Caco-2 (cell line): ENCODE results near the gene IRX2. TPM values are rescaled to one million over a fixed set of nuclear protein-coding genes. Genes with fewer than 3 reads are reported as not detected.

Source experiments
- BruUV-seq: library from RNA; stranded (reverse); fragments of 400-500 nt; replicated peaks from 2 replicates; lab custom pipeline; 2021; lab: Mats Ljungman, UMichigan
- CTCF ChIA-PET: fragments of 300-600 bp; sonication (Branson Sonifier 250); formaldehyde crosslinking; loops from one replicate; lab custom pipeline; 2022; ENCODE audit warnings: antibody characterized with exemption; lab: Charles Lee
- POLR2A ChIA-PET: fragments of 300-600 bp; sonication (Branson Sonifier 250); formaldehyde crosslinking; loops from one replicate; lab custom pipeline; 2022; ENCODE audit warnings: antibody characterized with exemption; lab: Charles Lee
- DNase-seq, 2 experiments: peaks; one replicate each; pipeline versions ENCODE4 v3.0.0 to v3.0.0-alpha.2; 2020 to 2022
- H3K27me3 ChIP-seq: replicated peaks from 2 replicates; pipeline ENCODE4 v1.6.0; 2011; ENCODE audit warnings: low read length; ENCODE audit not compliant: control insufficient read depth, insufficient read depth
- H3K36me3 ChIP-seq: 2 replicates; pipeline ENCODE4 v1.5.1; 2011; ENCODE audit warnings: low read length; ENCODE audit not compliant: control insufficient read depth, insufficient read depth
- H3K4me1 ChIP-seq: fragments of 250-450 bp; sonication (Bioruptor Pico); 2 replicates; pipeline ENCODE4 v1.5.1; 2020; ENCODE audit warnings: mild to moderate bottlenecking
- H3K4me3 ChIP-seq: 2 replicates; pipeline ENCODE4 v1.5.1; 2011; ENCODE audit warnings: low read depth, mild to moderate bottlenecking, control low read depth, low read length
- H3K9me3 ChIP-seq: fragments of 250-450 bp; sonication (Bioruptor Pico); 2 replicates; pipeline ENCODE4 v1.5.1; 2020; ENCODE audit warnings: mild to moderate bottlenecking, moderate library complexity
- H3K27ac Mint-ChIP-seq: one replicate; pipeline ENCODE4 v1.8.0; 2022; ENCODE audit warnings: mixed read lengths; ENCODE audit not compliant: unreplicated experiment
- H3K27me3 Mint-ChIP-seq: one replicate; pipeline ENCODE4 v1.8.0; 2022; ENCODE audit warnings: mixed read lengths; ENCODE audit not compliant: insufficient read depth, unreplicated experiment
- H3K36me3 Mint-ChIP-seq: one replicate; pipeline ENCODE4 v1.8.0; 2022; ENCODE audit warnings: mild to moderate bottlenecking, mixed read lengths; ENCODE audit not compliant: insufficient read depth, unreplicated experiment
- H3K4me1 Mint-ChIP-seq: one replicate; pipeline ENCODE4 v1.8.0; 2022; ENCODE audit warnings: low read depth, mixed read lengths; ENCODE audit not compliant: unreplicated experiment
- H3K4me3 Mint-ChIP-seq: one replicate; pipeline ENCODE4 v1.8.0; 2022; ENCODE audit warnings: mild to moderate bottlenecking, moderate library complexity, mixed read lengths; ENCODE audit not compliant: unreplicated experiment
- H3K9me3 Mint-ChIP-seq: one replicate; pipeline ENCODE4 v1.8.0; 2022; ENCODE audit warnings: mixed read lengths; ENCODE audit not compliant: unreplicated experiment
- intact Hi-C: fragments of 100-400 bp; cut with micrococcal nuclease; formaldehyde crosslinking; loops from one replicate; pipeline ENCODE4 v1.10.0; 2022; ENCODE audit not compliant: unreplicated experiment
- total RNA-seq: library from RNA; stranded (reverse); gene quantifications from 2 replicates; pipeline ENCODE4 v1.2.3, GENCODE V29; 2022
- TF ChIP-seq, protein P1 (sequence below), 2 experiments: fragments of 200-600 bp in 1 of 2; IDR thresholded peaks; 1 replicate in 1 of 2; 2 replicates in 1 of 2; pipeline versions ENCODE4 v1.5.1 to v1.8.0; 2011 to 2022; ENCODE audit warnings: antibody characterized with exemption in 1 of 2, control low read depth in 1 of 2, inconsistent platforms in 1 of 2, low read depth in 1 of 2, low read length in 1 of 2, mild to moderate bottlenecking in 1 of 2, moderate library complexity in 1 of 2; ENCODE audit not compliant: insufficient read depth in 1 of 2, severe bottlenecking in 1 of 2, unreplicated experiment in 1 of 2

The IRX2 gene
- total RNA-seq, 1 experiment from 2014 or later: 44.1 TPM

DNA sequence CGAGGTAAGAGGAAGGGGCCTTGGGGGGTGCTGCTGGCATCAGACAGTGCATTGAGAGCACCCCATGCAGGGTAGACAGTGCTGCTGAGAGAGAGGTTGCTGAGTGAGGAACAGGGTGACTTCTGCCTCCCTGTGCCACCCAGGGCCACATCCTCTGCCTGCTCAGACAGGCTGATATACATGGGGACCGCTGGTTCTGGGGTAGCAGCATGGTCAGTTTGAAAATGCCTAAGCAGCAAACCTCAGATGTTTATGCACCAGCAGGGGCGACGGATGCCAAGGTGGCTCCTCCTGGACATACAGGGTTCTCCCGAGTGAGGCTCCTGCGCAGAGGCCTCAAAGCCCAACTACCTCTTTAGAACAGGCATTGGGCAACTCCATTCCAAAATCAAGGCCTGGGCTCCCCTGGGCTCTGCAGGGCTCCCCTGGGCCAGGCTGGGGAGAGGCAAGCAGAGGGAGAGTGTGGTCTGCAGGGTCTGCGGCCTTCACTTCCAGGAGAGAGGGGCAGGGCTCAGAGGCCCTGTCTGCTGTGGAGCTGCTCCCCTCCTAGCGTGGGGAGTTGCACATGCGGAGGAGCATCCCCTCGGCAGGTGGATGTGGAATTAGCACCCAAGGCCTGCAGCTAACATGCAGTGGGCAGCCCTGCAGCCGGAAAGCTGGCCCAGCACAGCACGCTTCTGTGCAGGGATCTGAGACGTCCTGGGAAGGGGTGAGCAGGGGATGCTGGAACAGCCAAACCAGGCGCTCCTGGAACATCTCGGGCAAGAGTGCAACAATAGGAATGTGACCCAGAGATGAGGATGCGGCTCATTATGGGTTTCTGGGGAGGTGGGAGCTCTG, 46.5 kb downstream of the IRX2 start:
- H3K36me3 ChIP-seq: no peaks in the 10 kb centered on the region
- ChIA-PET POLR2A (no interaction called here), CTCF (no interaction called here)
- Mint-ChIP-seq H3K4me1 (no peaks in the 10 kb centered on the region), H3K27ac (no peak overlapping the region), H3K27me3 (peaks cover 15% of the 10 kb centered on the region), H3K9me3 (no peaks in the 10 kb centered on the region), H3K4me3 (no peak overlapping the region), H3K36me3 (no peaks in the 10 kb centered on the region)
- H3K27me3 ChIP-seq: no peaks in the 10 kb centered on the region
- H3K4me1 ChIP-seq: no peaks in the 10 kb centered on the region
- TF ChIP-seq, protein P1, sequence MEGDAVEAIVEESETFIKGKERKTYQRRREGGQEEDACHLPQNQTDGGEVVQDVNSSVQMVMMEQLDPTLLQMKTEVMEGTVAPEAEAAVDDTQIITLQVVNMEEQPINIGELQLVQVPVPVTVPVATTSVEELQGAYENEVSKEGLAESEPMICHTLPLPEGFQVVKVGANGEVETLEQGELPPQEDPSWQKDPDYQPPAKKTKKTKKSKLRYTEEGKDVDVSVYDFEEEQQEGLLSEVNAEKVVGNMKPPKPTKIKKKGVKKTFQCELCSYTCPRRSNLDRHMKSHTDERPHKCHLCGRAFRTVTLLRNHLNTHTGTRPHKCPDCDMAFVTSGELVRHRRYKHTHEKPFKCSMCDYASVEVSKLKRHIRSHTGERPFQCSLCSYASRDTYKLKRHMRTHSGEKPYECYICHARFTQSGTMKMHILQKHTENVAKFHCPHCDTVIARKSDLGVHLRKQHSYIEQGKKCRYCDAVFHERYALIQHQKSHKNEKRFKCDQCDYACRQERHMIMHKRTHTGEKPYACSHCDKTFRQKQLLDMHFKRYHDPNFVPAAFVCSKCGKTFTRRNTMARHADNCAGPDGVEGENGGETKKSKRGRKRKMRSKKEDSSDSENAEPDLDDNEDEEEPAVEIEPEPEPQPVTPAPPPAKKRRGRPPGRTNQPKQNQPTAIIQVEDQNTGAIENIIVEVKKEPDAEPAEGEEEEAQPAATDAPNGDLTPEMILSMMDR (IDR thresholded peaks at IDR 0.05; ENCODE audit: insufficient read depth in 1 of 2, low read depth in 1 of 2, low read length in 1 of 2, severe bottlenecking in 1 of 2, unreplicated experiment in 1 of 2): no peak
- no peak overlapping the region for H3K4me3 ChIP-seq
- DNase-seq: no peak
- no peaks in the 10 kb centered on the region for H3K9me3 ChIP-seq
- BruUV-seq: no TSS peak
- intact Hi-C loops: no loop called here

DNA sequence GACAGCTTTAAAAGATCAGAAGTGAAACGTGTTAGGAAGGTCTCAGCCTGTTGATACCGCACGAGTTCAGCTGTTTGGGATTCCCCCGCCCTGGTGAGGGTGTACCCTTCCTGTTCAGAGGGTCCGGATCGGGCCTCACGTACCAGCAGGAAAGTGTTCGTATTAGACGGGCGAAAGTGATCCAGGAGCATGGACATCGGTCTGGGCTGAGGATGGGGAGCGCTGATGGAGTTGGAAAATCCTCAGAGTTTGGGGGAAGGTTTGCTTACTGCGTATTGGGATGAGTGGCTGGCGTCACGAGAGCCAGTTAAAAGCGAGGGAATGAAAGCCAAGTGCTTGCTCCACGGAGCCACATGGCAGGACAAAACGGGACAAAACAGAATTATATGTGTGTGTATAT, 47.4 kb downstream of the IRX2 start:
- Histone ChIP-seq H3K27me3 (no peaks in the 10 kb centered on the region), H3K4me3 (no peak overlapping the region), H3K9me3 (no peaks in the 10 kb centered on the region), H3K4me1 (no peaks in the 10 kb centered on the region), H3K36me3 (no peaks in the 10 kb centered on the region)
- Mint-ChIP-seq H3K27me3 (peaks cover 15% of the 10 kb centered on the region), H3K4me1 (no peaks in the 10 kb centered on the region), H3K27ac (no peak overlapping the region), H3K36me3 (peaks cover 4% of the 10 kb centered on the region), H3K9me3 (no peaks in the 10 kb centered on the region), H3K4me3 (no peak overlapping the region)
- intact Hi-C loops: no loop called here
- ChIA-PET CTCF (no interaction called here), POLR2A (no interaction called here)
- no peak for DNase-seq
- BruUV-seq: no TSS peak
- TF ChIP-seq, protein P1 (IDR thresholded peaks at IDR 0.05; ENCODE audit: insufficient read depth in 1 of 2, low read depth in 1 of 2, low read length in 1 of 2, severe bottlenecking in 1 of 2, unreplicated experiment in 1 of 2): no peak

DNA sequence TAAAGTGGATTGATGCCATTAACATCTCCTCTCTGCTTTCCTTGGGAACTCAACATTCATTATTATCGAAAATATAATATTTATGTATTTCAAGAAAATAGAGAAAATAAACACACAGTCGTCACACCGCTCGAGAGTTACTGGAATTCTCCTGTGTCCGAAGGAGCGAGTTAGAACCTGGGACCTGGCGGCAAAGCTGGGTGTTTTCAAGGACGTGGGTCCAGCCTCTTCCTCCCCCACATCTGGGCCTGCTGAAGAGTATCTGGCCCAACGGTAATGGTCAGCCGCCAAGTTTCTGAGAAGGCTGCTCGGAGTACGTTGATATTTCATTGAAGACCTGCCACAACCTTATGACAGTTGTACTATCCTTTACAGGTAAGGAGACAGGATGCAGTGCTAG, 47.9 kb downstream of the IRX2 start:
- no peaks in the 10 kb centered on the region for H3K9me3 ChIP-seq
- no peaks in the 10 kb centered on the region for H3K27me3 ChIP-seq
- ChIA-PET POLR2A (no interaction called here), CTCF (no interaction called here)
- no peaks in the 10 kb centered on the region for H3K9me3 Mint-ChIP-seq
- H3K36me3 ChIP-seq: no peaks in the 10 kb centered on the region
- peaks cover 15% of the 10 kb centered on the region for H3K27me3 Mint-ChIP-seq
- no peak for DNase-seq
- peaks cover 4% of the 10 kb centered on the region for H3K36me3 Mint-ChIP-seq
- no TSS peak for BruUV-seq
- intact Hi-C loops: no loop called here
- no peaks in the 10 kb centered on the region for H3K4me1 ChIP-seq
- H3K4me3 Mint-ChIP-seq: no peak overlapping the region
- H3K4me3 ChIP-seq: no peak overlapping the region
- TF ChIP-seq, protein P1 (IDR thresholded peaks at IDR 0.05; ENCODE audit: insufficient read depth in 1 of 2, low read depth in 1 of 2, low read length in 1 of 2, severe bottlenecking in 1 of 2, unreplicated experiment in 1 of 2): no peak
- H3K27ac Mint-ChIP-seq: no peak overlapping the region
- no peaks in the 10 kb centered on the region for H3K4me1 Mint-ChIP-seq
